Type B pancreatic cell (in vitro differentiated cells): ENCODE results near the gene CSRP1. TPM values are rescaled to one million over a fixed set of nuclear protein-coding genes. Genes with fewer than 3 reads are reported as not detected.
A peak's percentile ranks its signal among the peaks of the same experiment; 100 is the strongest.

Experiments
- DNase-seq: peaks from one replicate; pipeline ENCODE4 v3.0.0; 2021; ENCODE audit warnings: mixed read lengths; ENCODE audit not compliant: unreplicated experiment; ENCODE audit errors: extremely low spot score
- H3K27ac Mint-ChIP-seq: 2 replicates; pipeline ENCODE4 v1.8.0; 2021; ENCODE audit warnings: mild to moderate bottlenecking, mixed read lengths
- H3K27me3 Mint-ChIP-seq: 2 replicates; pipeline ENCODE4 v1.8.0; 2021; ENCODE audit warnings: mixed read lengths
- H3K36me3 Mint-ChIP-seq: 2 replicates; pipeline ENCODE4 v1.8.0; 2021; ENCODE audit warnings: mixed read lengths
- H3K4me1 Mint-ChIP-seq: one replicate; pipeline ENCODE4 v1.8.0; 2021; ENCODE audit warnings: mixed read lengths; ENCODE audit not compliant: unreplicated experiment
- H3K4me3 Mint-ChIP-seq: 2 replicates; pipeline ENCODE4 v1.8.0; 2021; ENCODE audit warnings: mild to moderate bottlenecking, mixed read lengths
- H3K9me3 Mint-ChIP-seq: 2 replicates; pipeline ENCODE4 v1.8.0; 2021; ENCODE audit warnings: mixed read lengths
- CTCF ChIP-seq: fragments of 200-600 bp; sonication (generic); conservative IDR thresholded peaks from 2 replicates; pipeline ENCODE4 v1.5.0; 2021; ENCODE audit warnings: antibody characterized with exemption, mild to moderate bottlenecking
- total RNA-seq: library from RNA; stranded (reverse); gene quantifications from 2 replicates; pipeline ENCODE4 v1.2.1, GENCODE V29; 2021; ENCODE audit warnings: low replicate concordance

Gene CSRP1
- total RNA-seq, 1 donor from 2014 or later, result 7.3 TPM

GRCh38 chr1:201535919-201536245 is 29.0 kb upstream of the CSRP1 start:
- peaks cover 44% of the 10 kb centered on the region for H3K27me3 Mint-ChIP-seq
- H3K4me3 Mint-ChIP-seq, result no peak overlapping the region
- peaks cover 20% of the 10 kb centered on the region for H3K4me1 Mint-ChIP-seq
- H3K27ac Mint-ChIP-seq, result no peak overlapping the region
- H3K36me3 Mint-ChIP-seq, result no peaks in the 10 kb centered on the region
- TF ChIP-seq CTCF, result no peak
- no peaks in the 10 kb centered on the region for H3K9me3 Mint-ChIP-seq
- DNase-seq, result no peak

DNA sequence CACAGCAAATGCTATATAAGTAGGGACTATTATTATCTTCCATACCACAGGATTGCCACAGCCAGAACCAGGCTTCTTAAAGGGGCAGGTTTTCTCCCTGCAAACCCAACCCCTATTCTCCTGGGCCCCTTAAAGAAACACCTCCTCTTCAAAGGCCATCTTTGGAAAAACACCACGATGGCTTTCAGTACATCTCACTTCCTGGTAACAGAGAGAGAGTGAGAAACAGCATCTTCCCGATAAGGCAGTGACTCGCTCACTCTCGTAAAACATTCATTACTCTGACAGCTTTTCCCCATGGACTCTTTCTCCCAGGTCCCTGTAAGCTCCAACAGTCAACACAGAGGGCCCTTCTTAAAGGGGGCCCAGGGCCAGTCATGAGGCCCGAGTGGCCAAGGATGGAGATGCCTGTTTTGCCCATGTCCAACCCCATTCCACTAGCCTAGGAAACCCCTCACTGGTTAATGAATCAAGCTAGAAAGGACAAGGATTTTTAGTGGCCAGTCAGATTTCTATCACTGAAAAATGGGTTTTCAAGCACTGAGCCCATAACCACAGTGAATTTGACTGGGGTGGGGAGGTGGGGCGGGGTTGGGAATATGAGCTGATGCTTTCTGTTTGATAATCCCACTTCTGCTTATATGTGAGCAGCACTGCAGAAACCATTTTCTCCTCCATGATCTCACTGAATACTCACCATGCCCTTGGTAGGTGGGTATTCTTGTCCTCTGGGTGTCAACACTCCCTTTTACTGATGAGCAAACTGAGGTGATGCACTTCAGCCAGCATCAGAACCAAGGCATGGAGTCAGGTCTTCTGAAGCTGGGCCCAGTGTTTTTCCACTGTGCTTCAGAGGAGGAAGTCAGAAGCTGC is 28.4 kb upstream of the CSRP1 start:
- Mint-ChIP-seq H3K27me3 (peaks cover 38% of the 10 kb centered on the region), H3K4me3 (no peak overlapping the region), H3K27ac (peak overlapping the region; percentile 52), H3K4me1 (peaks cover 19% of the 10 kb centered on the region), H3K9me3 (no peaks in the 10 kb centered on the region), H3K36me3 (no peaks in the 10 kb centered on the region)
- no peak for TF ChIP-seq CTCF
- DNase-seq, result no peak

DNA sequence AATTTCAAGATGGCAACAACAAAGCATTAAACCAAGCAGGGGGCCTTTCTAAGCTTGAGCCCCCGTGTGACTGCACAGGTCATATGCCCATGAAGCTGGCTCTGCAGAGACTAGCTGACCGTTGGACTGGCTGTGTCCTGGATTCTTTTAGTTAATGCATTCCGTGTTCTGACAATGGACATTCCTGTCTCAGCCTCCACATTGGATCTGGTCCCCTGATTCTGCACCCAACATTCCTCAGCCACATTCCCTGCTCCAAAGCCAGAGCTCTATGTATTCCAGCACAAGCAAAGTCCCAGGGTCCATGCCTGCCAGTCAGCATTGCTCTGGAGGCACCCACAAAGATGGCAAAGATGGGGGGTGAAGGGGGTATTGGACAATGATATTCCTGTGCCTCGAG is 26.9 kb upstream of the CSRP1 start:
- no peaks in the 10 kb centered on the region for H3K36me3 Mint-ChIP-seq
- no peaks in the 10 kb centered on the region for H3K9me3 Mint-ChIP-seq
- no peak for TF ChIP-seq CTCF
- H3K4me1 Mint-ChIP-seq, result peaks cover 17% of the 10 kb centered on the region
- peaks cover 28% of the 10 kb centered on the region for H3K27me3 Mint-ChIP-seq
- no peak overlapping the region for H3K27ac Mint-ChIP-seq
- H3K4me3 Mint-ChIP-seq, result no peak overlapping the region
- no peak for DNase-seq

- H3K9me3 Mint-ChIP-seq, result no peaks in the 10 kb centered on the region
- peaks cover 11% of the 10 kb centered on the region for H3K27me3 Mint-ChIP-seq
- no peaks in the 10 kb centered on the region for H3K36me3 Mint-ChIP-seq
- H3K4me1 Mint-ChIP-seq, result peaks cover 12% of the 10 kb centered on the region
- no peak overlapping the region for H3K27ac Mint-ChIP-seq
- TF ChIP-seq CTCF, result no peak
- no peak for DNase-seq
- H3K4me3 Mint-ChIP-seq, result no peak overlapping the region
These were observed 24.9 kb upstream of the CSRP1 start for GRCh38 chr1:201531551-201532425.

DNA sequence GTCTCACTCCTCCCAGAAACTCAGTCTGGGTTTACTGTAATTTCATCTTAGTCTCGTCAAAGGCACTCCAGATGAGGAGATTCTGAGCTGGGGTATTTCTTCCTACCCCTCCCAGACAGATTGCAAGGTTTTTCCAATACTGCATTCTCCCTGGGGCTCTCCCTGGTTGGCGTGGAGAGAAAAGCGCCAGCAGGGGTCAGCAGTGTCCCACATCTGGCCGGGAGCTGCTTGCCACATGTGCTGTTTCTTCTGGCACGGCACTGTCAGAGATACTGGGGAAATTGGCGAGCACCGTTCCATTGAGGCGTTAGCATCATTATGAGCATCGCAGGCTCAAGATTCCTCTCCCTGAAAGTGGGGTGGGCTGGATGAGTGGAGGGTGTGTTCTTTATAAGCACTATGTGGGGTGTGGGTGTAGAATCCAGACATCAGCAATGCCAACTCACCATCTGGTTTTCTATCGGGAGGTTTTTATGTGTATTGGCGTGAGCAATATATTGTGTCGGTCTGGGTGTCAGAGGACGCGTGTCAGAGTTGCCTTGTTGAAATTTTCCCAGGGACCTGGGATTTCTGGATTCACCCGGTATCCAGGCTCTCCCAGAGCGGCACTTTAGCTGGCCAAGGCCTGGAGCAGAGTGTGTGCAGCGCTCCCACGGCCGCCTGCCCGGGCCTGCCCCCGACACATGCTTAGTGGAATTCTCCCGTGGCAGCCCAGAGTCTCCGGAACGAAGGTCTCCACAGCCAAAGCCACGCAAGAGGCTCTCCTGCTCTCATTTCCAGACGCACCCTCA is 24.0 kb upstream of the CSRP1 start:
- peak overlapping the region; percentile 76 for H3K27ac Mint-ChIP-seq

More for the DNA sequence above, 24.0 kb upstream of the CSRP1 start:
- peak; percentile 89 for TF ChIP-seq CTCF
- DNase-seq, result peak; percentile 80
- Mint-ChIP-seq H3K4me3 (no peak overlapping the region), H3K4me1 (peaks cover 7% of the 10 kb centered on the region), H3K27me3 (peaks cover 4% of the 10 kb centered on the region), H3K9me3 (no peaks in the 10 kb centered on the region), H3K36me3 (no peaks in the 10 kb centered on the region)
